ENCODE data around the gene FBXO17.

- TF ChIP-seq, protein P1, sequence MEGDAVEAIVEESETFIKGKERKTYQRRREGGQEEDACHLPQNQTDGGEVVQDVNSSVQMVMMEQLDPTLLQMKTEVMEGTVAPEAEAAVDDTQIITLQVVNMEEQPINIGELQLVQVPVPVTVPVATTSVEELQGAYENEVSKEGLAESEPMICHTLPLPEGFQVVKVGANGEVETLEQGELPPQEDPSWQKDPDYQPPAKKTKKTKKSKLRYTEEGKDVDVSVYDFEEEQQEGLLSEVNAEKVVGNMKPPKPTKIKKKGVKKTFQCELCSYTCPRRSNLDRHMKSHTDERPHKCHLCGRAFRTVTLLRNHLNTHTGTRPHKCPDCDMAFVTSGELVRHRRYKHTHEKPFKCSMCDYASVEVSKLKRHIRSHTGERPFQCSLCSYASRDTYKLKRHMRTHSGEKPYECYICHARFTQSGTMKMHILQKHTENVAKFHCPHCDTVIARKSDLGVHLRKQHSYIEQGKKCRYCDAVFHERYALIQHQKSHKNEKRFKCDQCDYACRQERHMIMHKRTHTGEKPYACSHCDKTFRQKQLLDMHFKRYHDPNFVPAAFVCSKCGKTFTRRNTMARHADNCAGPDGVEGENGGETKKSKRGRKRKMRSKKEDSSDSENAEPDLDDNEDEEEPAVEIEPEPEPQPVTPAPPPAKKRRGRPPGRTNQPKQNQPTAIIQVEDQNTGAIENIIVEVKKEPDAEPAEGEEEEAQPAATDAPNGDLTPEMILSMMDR (IDR thresholded peaks at IDR 0.05): no peak
- TF ChIP-seq POLR2AphosphoS5 (IDR thresholded peaks at IDR 0.05): no peak
Observed at GRCh38 chr19:39003188-39003587, 27.6 kb upstream of the FBXO17 start.

Measured in esophagus muscularis mucosa (tissue), 3 donors.